Stimulated activated CD4-positive, alpha-beta T cell treated with anti-CD3 and anti-CD28 coated beads, Interleukin-2, amount 100 ng/mL, for 24 hours (primary cell): ENCODE results near the gene NUDT14.

Experiments
- DNase-seq, 2 donors: peaks; one replicate each; pipeline ENCODE4 v3.0.0-alpha.2; 2020

NUDT14 gene

DNA sequence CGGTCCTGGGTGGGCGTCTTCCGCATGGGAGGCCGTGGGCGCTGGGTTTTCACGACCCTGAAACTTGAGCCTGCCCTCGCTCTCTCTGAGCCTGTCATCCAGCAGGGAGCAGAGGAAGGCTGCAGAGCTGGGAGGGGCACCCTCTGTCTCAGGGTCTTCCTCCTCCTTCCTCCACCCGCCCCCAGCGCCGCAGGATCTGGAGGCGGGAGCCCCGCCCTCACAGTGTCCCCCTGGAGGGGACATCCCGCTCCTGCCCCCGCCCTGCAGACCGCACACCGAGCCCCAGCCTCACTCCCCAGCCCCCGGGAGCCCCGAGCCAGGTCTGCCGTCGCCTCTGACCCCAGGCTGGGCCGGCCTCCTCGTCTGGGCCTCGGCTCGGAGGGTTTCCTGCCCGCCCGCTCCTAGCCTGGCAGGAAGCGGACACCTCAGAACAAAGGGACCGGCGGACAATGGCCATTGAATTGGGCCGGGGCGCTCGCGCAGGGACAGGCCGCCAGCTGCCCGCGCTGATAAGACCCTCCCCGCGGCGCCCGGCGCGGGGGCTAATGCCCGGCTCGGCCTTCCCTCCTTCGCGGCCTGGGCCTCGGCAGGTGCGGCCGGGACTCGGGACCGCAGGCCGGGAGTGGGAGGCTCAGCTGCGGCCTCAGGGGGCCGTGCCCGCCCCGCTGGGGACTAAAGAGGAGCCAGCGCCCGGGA, 15.3 kb upstream of the NUDT14 start:
- DNase-seq, result no peak

DNA sequence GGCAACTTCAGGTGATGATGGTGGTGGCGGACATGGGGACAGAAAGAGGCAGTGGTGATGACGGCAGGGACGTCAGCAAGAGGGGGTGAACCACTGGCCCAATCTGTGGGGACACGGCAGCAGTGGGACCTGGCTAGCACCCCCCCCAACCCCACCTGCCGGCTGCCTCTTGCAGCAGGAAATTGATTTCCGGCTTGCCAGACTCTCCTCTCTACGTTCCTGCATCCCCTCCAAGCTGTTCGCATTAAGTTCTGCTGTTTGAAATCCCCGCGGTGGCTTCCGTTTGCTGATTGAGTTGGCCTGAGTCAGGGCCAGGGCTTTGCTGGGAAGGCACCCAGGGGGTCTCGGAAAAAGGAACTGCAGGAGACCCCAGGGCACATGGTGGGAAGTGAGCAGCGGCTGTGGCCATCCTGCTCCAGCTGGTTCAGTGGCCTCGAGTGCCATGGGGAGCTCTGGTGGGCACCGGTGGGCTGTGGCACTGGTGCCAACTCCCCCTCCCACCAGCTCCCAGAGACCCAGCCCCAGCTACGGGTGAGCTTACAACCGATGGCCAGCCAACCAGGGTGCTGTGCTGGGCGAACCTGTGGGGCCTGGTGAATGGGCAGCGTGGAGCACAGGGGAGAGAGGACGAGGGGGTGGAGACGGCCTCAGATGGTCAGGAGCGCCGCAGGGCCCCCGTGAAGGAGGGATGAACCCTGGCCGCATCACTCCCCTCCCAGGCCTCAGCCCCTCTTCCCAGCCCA, 14.6 kb upstream of the NUDT14 start:
- no peak for DNase-seq

DNA sequence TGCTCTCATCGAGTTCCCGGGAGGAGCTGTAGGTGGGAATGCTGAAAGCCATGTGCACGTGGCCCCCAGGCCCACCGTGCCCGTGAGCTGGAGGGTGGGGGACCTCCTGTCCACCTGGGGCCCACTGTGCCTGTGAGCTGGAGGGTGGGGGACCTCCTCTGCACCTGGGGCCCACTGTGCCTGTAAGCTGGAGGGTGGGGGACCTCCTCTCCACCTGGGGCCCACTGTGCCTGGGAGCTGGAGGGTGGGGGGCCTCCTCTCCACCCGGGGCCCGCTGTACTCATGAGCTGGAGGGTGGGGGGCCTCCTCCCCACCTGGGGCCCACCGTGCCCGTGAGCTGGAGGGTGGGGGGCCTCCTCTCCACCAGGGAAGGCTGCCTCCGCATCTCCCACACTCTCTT, 13.9 kb upstream of the NUDT14 start:
- no peak for DNase-seq

DNA sequence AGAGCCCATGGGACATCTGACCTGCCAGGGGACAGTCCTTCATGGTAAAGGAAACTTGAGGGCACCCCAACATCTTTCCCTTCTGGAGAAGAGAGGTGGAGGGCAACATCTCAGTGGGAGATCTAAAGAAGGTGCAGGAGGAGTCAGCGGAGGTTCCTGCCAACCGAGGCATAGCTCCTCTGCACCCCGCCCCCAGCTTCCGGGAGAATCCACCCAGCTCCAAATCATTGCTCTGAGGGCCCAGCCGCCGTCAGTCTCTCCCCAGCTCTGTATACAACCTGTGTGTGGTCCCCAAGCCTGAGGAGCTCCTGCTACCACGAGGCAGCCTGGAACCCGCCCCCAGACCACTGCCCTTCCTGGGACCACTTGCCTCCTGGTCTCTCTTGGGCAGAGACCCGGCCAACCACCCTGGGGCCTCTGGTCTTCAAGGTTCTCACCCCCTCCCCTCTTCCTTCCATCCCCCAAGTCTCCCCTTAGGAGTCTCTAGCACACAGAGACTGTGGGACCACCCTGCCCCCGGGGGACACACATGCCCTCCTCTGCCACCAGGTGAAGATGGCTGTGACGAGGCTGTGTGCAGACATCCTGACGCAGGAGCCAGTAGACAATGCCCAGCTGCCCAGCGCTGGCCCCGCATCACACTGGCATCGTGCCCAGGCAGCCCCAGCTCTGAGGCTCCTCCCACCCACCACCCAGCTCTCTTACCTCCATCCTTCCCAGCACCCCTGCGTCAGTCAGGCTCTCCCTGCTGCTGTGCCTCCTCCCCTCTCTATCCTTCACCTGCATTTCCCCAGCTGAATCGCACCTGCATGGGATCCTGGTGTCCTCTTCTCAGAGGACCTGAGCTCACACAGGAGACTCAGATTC, 13.0 kb upstream of the NUDT14 start:
- DNase-seq, result peak; percentile 44 to 51

DNA sequence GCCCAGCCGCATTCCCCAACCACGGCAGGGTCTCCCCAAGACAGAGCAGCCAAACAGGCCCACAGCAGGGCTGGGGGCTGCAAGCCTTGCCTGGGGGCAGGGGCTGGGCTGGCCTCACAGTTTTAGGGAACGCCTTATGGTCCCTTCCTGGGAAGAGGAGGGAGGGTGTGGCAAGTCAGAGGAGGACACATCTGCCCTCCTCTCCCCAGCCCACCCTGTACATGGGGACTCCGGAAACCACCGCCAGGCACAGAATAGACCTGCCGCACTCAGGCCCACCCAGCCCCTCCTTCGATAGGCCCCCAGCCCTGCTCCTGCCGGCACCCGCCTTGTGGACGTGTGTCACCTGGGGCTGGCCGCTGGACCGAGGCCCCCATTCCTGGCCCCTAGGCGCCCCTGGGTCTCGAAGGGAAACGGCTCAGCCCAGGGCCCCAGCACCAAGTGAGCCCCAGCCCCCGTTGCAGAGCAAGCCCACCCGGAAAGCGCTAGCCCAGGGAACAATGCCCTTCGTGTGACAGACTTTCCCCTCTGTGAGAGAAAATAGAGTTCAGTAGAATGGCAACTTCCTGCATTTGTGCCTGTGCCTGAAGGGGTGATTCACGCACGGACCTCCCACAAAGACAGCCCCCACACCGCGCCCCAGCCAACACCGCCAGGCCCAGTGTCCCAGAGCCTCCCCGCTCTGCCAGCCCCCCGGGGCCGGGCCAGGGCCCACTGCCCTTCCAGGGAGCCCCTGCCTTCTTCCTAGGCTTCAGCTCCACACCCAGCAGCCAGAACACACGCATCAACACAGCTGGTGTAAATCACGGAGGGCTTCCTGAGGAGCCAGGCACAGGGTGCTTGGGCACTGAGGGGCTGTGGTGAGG, 12.0 kb upstream of the NUDT14 start:
- peak in 1 of 2 donors; percentile 46 for DNase-seq

DNA sequence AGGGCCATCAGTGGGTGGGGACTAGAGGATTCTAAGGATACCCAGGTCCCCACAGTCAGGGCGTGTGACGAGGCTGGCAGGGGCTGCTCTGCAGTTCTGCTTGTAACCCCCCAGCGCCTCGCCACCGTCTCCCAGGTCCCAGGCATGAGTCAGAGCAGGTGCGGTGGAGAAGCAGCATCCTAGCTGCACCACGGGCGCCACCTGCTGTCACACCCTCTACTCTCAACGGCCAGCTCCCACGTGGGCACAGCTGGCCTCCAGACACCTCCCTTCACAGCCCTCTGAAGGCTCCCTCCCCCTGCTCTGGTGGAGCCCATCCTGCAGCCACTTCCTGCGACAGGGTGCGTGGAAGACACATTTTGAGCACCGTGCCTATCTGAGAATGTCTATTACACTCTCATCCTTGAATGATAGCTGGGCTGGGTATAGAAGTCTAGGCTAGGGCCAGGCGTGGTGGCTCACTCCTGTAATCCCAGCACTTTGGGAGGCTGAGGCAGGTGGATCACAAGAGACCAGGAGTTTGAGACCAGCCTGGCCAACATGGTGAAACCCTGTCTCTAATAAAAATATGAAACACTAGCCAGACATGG, 6.9 kb upstream of the NUDT14 start:
- DNase-seq, result no peak

DNA sequence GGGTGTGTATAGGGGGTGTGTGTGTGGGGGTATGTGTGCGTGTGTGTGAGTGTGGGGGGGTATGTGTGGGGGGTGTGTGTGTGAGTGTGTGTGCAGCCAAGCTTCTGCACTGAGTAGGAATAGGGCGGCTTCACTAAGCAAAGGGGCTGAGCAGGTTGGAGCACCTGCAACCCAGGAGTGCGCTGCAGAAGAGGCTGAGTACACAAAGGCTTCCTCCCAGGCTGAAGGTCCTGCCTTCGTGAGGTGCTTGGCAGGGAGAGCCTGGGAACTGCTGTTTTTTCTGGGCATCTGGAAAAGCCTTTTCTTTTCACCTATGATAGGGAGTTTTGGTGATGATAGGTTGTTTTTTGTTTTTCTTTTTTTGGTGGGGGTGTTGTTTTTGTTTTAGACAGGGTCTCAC, 6.0 kb upstream of the NUDT14 start:
- DNase-seq, result no peak

DNA sequence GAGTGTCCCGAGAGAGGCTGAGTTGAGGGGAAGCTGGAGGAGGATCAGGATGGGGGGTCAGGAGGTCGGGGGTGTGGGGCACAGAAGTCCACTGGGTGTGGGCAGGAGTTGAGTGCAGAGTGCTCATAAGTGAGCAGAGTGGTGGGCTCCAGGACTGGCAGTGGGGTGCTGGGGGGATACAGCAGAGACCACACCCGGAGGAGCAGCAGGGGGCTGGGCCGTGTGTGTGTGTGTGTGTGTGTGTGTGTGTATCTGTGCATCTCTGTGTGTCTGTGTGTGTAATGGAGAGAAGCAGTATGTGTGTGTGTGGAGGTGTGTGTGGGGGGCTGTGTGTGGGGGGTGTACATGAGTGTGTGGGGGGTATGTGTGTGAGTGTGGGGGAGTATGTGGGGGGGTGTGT, 4.9 kb upstream of the NUDT14 start:
- DNase-seq, result no peak

DNA sequence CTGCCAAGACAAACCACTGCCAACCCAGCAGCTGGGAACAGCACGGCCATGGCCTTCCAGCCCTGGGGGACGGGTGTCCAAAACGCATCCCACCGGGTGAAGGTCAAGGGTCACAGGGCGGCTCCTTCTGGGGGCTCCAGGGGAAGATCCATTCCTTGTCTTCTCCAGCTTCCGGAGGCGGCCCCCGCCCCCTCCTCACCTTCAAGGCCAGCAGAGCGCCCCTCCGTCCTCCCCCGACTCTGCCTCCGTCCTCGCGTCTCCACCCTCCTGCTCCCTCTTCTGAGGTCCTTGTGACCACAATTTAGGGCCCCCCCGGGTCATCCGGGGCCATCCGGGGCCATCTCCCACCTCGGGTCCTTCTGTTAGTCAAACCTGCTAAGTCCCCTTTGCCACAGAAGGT, 3.9 kb upstream of the NUDT14 start:
- DNase-seq, result no peak

DNA sequence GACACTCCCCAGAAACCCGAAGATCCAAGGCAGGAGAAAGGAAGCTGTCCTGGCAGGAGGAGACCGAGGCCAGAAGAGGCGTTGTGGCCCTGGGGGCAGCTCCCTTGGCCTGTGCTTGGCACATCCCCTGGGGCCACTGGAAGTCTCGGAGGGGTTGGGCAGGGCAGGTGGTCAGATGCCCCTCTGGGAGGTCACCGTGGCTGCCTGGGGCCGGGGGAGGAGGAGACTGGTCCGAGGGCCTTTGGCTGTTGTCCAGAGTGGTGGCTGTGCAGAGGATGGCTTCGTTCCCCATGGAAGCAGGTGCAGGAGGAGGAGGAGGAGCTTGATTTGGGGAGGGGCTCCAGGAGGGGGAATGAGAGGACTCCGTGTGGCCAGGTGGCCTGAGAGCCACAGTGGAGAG, 3.3 kb upstream of the NUDT14 start:
- DNase-seq, result no peak

DNA sequence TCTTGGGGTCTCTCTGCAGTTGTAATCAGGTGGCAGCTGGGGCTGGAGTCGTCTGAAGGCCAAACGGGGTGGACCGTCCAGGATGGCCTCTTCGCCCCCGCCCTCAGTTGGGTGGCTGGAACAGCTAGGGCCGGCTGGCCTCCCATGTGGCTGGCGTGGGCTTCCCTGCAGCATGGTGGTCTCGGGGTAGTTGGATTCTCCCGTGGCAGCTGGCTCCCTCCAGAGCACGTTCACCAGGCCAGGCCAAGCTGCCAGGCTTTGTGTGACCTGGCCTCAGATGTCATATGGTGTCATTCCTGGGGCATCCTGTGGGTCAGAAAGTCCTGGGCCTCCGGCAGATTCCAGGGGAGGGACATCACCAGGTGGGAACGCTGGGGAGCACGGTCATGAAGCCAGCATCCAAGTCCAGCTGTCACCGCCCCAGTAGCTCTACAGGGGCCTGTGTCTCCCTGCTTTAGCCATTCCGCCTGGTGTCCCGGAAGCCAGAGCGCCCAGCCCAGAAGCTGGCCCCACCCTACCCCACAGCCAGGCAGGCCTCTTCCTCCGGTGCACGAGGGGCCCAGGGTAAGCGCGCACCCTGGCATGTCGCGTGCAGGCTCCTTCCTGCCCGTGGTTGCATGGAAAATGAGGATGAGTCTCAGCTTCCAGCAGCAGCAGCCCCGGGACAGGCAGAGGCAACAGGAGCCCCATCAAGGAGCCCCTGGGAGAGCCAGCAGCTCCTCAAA, 1.3 kb upstream of the NUDT14 start:
- DNase-seq, result no peak

DNA sequence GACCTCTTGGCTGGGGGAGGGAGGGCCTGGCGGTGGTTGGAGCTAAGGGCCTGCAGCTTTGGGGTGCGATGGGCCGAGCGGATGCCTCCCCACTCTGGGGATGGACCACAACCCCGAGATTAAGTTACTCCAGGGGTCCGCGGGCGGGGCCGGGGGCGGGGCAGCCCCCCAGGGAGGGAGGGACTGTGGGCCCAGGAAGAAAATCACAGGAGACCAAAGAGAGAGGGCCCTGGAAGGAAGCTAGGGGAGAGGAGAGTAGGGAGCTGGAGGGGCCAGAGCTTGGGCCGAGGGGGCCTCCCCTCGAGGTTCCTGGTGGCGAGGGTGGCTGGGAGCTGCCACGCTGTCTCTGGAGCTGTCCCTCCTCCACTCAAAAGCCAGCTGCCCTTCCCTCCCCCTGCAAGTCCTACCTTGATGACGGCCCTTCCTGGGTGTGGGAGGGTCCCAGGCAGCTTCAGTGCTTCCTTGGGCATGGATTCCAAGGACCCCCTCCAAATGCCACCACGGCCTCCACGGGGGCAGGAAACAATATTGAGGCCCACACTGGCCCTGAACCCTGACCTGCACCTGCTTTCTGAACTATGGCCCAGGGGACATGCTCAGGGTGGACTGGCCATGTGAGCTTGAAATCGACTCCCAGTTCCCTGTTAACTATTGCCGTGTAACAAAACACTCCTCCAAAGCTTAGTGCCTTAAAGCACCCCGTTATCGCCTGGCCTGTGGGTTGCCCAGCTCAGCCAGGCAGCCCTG, 610 bp upstream of the NUDT14 start:
- DNase-seq, result no peak

DNA sequence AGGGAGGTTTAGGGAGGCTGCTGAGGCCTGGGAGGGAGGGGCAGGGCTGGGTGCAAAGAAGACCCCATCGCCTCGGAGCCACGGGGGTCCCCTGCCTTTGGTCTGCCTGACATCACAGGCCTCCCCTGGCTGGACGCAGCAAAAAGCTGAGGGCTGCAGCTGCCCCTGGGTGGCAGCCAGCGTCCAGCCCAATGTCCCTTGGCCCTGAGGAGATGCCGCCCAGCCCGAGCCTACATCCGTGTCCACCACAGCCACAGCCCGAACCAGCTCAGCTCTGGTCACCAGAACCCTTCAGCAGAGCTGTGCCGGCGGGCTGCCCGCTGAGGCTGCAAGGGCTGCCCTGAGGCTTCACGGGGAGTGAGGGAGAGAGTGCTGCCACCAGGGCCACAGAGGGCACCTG, 1.9 kb downstream of the NUDT14 start:
- DNase-seq, result no peak

DNA sequence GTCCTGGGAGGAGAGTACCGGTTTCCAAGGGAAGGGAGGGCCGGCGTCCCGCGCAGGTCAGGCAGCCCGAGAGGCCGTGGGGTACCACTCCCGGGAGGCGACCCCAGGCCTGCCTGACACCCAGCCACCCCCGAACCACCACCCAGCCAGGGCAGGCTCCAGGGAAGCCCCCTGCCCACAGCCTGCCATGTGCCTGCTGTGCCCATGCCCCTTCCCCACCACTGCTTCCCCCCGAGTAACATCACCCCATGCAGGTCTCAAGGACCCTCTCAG, 2.3 kb downstream of the NUDT14 start:
- DNase-seq, result no peak

DNA sequence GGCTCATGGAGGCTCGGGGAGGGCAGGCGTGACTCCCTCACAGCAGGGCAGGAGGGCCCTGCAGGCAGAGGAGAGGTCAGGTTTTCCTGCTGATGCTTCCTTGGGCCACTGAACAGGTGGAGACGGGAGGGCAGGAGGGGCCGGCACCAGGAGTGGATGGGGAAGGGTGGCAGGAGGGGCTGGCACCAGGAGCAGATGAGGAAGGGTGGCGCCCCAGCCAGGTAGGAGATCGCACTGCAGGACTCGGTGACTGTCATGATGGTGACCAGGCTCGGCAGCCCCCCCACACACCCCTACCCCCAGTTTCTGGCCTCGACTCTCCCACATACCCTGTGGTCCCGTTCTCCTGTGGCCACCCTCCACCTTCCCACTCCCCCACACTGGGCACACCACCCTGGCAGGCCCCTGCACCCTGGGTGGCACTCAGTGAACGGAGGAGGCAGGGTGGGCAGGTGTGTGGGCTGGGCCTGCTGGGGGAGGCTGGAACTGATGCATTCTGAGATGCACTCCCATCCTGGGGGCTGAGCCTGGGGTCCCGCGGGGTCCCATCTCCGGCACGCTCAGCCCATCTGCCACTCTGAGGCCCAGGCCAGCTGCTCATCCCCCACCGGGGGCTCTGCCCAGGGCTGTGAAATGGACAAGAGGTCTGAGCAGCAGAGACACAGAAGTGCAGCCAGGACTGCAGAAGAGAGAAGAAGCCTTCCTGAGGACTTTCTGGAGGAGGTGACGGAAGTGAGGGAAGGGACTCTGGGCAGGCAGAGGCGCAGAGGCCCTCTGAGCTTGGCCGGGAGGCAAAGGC, 2.8 kb downstream of the NUDT14 start:
- DNase-seq, result no peak

DNA sequence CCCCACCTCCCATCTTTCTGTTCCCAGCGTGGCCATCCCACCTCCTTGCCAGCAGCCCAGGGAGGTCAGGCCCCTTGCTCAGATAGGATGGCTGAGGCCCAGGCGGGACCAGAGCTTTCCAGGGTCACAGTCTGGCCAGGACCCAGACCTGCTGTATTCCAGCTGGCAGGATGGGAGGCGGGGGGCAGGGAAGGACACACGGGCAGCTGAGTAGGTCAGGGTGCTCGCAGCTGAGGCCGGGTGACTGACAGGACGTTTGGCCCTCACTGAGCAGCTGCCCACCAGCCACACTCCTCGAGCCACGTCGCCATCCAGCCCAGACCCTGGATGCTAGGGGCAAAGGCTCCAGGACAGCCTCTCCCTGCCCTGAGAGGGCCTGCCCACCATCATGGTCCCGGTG, 4.0 kb downstream of the NUDT14 start:
- no peak for DNase-seq

DNA sequence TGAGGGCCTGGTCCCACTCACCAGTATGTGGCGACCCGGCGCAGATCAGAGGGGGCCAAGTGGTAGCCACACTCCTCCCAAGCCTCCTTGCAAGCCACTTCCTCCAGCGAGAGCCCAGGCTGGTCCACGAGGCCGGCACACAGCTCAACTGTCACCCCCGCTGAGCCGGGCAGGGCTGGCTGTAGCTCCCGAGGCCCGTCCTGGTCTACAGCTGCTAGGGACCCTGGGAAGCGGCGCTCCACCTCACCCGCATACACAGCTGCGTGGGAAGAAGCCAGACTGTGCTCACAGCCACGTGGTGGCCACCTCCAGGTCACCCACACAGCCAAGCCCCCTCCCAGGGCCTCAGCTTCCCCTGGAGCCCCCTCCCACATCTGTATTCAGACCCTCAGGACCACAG, 4.6 kb downstream of the NUDT14 start:
- DNase-seq, result no peak

DNA sequence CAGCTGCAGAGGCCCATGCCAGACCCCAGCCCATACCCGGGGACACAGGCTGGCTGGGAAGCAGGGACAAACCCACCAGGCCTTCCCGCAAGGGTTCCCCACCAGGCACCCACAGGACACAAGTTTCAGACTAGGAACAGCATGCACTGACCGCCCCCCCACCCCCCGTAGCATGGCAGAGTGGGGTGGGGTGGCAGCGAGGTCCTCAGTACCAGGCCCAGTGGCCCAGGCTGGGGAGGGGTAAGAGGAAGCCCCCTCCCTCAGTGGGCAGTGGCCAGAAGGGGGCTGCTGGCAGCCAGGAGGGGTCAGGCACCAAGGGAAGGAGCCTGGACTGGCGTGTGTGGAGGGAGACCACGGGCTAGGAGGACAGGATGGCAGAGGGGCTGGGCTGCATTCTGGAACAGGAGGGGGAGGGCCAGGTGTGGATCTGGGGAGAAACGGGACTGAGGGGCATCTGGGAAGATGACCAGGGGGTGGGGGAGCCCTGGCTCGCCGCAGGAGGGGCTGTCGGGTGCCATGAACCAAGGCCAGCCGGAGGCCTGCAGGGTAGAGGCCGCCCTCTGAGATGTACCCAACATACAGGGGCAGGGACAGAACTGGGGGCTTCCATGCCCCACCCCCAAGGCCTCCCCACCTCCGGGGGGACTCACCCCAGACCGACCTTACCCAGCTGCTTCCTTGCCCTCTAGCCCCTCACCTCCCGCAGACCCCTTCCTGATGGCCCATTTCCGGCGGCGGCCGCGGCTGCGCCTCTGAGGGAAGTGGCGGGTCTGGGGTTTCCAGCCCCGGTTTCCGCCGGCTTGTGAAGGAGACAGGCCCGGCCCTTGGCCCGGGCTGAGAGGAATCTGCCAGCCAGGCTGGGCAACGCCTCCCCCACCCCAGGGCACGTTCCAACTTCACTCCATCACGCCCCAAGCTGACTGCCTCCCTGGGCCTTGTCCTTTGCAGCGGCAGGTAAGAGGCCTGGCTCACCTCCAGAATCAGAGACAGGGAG, 6.9 kb downstream of the NUDT14 start:
- DNase-seq, result peak; percentile 39 to 46

DNA sequence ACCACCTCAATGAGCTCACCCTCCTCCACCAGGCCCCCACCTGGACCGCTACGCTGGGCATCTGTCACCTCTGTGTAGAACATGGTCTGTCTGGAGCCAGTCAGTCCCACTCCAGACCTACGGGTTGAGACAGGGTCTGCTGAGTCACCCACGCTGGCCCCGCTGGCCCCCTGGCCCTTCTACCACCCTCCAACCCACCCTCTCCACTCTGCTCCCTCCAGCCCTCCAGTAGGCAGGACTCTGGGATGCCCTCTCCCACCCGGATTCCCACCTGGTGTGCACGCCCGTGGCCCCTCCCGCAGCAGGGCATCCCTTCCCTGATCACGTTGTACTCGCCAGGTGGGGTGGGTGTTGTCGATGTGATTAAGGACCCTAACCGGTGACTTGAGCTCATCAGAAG, 8.0 kb downstream of the NUDT14 start:
- no peak for DNase-seq
